BJ (cell line): ENCODE results near the gene GP1BA. TPM values are rescaled to one million over a fixed set of nuclear protein-coding genes. Genes with fewer than 3 reads are reported as not detected.
A peak's percentile ranks its signal among the peaks of the same experiment; 100 is the strongest.

ENCODE experiments used
- CTCF ChIA-PET: fragments of 350-600 bp; formaldehyde crosslinking; extraction: SDS; loops from one replicate; lab custom pipeline; 2021; ENCODE audit warnings: antibody characterized with exemption, inconsistent platforms; lab: Yijun Ruan, JAX
- POLR2A ChIA-PET: fragments of 300-600 bp; sonication (Branson Sonifier 250); formaldehyde crosslinking; extraction: SDS; loops from one replicate; lab custom pipeline; 2021; ENCODE audit warnings: antibody characterized with exemption; lab: Charles Lee
- DNase-seq: peaks from one replicate; pipeline ENCODE4 v3.0.0-alpha.2; 2011; ENCODE audit warnings: low read depth
- H3K27me3 ChIP-seq: 2 replicates; pipeline ENCODE4 v1.6.0; 2011; ENCODE audit warnings: low read length; ENCODE audit not compliant: control insufficient read depth, insufficient read depth
- H3K36me3 ChIP-seq: 2 replicates; pipeline ENCODE4 v1.5.1; 2011; ENCODE audit warnings: low read length; ENCODE audit not compliant: control insufficient read depth, insufficient read depth
- H3K4me3 ChIP-seq: 2 replicates; pipeline ENCODE4 v1.5.1; 2011; ENCODE audit warnings: low read depth, mild to moderate bottlenecking, control low read depth, low read length
- polyA plus RNA-seq: library from polyadenylated mRNA; depleted of rRNA; stranded (reverse); fragments of >200 nt; gene quantifications from 2 replicates; pipeline ENCODE4 v1.2.3, GENCODE V29; 2011
- TF ChIP-seq, protein P1 (sequence below): IDR thresholded peaks from 2 replicates; pipeline ENCODE4 v1.5.1; 2011; ENCODE audit warnings: low read depth, mild to moderate bottlenecking, control low read depth, inconsistent platforms, low read length, moderate library complexity; ENCODE audit not compliant: insufficient read depth

Gene GP1BA
- polyA plus RNA-seq, 1 experiment = not detected

DNA sequence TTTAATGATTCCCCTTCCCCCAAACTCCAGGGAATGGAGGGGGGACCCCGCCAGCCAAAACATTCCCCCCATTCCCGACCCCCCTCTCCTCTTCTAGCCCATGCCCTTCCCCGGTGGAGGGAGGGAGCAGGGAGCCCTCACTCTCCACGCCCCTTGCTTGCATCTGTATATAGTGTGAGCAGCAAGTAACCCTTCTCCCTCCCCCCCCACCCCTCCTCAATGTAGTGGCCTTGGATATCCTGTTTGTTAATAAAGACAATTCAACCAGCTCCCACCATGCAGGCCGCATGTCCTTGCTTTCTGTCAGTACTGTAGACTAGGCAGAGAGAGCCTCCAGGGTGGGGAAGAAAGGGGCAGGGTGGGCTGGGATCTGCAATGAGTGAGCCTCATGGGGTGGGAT, 34.3 kb upstream of the GP1BA start:
- POLR2A ChIA-PET = no interaction called here

DNA sequence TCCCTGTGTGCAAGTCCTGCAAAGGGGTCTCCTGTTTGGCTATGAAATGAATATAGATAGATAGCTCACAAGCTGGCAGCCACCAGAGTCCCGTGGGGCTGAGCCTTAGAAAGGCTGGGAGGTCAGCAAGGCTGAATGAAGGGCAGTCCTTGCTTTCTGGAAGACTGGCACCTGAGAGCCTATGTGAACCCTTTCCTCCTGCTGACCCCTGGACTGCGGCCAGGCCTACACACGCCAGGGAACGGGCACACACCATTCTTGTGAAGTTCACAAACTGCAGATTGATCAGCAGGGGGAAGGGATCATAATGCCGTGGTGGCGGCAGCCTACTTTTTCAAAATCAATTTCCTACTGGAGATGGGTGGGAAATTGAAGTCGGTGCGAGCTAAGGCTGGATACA, 33.7 kb upstream of the GP1BA start:
- DNase-seq = no peak
- Histone ChIP-seq H3K27me3 (no peaks in the 10 kb centered on the region), H3K4me3 (no peak overlapping the region), H3K36me3 (peaks cover 25% of the 10 kb centered on the region)
- ChIA-PET POLR2A (no interaction called here), CTCF (interaction anchor here (1.3 to 3.0 kb wide), 7 partner anchors 10 to 189 kb away, joined by 3 to 21 read pairs (median 6); partner anchors contain the start of genes GLTPD2 and VMO1)
- TF ChIP-seq, protein P1, sequence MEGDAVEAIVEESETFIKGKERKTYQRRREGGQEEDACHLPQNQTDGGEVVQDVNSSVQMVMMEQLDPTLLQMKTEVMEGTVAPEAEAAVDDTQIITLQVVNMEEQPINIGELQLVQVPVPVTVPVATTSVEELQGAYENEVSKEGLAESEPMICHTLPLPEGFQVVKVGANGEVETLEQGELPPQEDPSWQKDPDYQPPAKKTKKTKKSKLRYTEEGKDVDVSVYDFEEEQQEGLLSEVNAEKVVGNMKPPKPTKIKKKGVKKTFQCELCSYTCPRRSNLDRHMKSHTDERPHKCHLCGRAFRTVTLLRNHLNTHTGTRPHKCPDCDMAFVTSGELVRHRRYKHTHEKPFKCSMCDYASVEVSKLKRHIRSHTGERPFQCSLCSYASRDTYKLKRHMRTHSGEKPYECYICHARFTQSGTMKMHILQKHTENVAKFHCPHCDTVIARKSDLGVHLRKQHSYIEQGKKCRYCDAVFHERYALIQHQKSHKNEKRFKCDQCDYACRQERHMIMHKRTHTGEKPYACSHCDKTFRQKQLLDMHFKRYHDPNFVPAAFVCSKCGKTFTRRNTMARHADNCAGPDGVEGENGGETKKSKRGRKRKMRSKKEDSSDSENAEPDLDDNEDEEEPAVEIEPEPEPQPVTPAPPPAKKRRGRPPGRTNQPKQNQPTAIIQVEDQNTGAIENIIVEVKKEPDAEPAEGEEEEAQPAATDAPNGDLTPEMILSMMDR = no peak

More for the DNA sequence above, 34.3 kb upstream of the GP1BA start:
- no peaks in the 10 kb centered on the region for H3K27me3 ChIP-seq
- peaks cover 26% of the 10 kb centered on the region for H3K36me3 ChIP-seq
- TF ChIP-seq, protein P1 = no peak
- DNase-seq = no peak
- CTCF ChIA-PET = interaction anchor here (3.0 kb wide), 1 partner anchor 109 kb away, joined by 21 read pairs; the partner anchor contains the start of gene GLTPD2
- H3K4me3 ChIP-seq = no peak overlapping the region

DNA sequence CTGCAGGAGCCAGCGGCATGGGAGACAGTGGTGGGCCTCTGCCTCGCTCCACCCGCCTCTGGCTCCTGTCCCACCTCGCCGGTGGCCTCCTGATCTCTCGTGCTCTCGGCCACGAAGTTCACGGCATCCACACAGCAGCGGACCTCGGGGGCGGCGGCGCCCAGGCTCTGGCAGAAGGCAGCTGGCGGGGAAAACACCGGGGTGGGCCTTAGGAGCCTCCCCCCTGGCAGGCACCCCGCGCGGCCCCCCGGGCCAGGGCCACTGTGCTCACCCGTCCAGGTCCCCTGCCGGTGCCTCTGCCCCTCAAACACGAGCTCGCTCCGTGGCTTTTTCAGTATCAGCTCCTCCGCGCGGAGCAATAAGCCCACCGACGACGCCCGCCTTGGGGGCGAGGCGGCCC, 33.1 kb upstream of the GP1BA start:
- peak overlapping the region; percentile 59 for H3K4me3 ChIP-seq
- CTCF ChIA-PET = interaction anchor here (0.7 to 3.6 kb wide), 12 partner anchors 10 to 332 kb away, joined by 3 to 21 read pairs (median 6); partner anchors contain the start of genes GLTPD2 and VMO1
- DNase-seq = no peak
- no peaks in the 10 kb centered on the region for H3K27me3 ChIP-seq
- peaks cover 20% of the 10 kb centered on the region for H3K36me3 ChIP-seq
- TF ChIP-seq, protein P1 = no peak
- POLR2A ChIA-PET = no interaction called here

DNA sequence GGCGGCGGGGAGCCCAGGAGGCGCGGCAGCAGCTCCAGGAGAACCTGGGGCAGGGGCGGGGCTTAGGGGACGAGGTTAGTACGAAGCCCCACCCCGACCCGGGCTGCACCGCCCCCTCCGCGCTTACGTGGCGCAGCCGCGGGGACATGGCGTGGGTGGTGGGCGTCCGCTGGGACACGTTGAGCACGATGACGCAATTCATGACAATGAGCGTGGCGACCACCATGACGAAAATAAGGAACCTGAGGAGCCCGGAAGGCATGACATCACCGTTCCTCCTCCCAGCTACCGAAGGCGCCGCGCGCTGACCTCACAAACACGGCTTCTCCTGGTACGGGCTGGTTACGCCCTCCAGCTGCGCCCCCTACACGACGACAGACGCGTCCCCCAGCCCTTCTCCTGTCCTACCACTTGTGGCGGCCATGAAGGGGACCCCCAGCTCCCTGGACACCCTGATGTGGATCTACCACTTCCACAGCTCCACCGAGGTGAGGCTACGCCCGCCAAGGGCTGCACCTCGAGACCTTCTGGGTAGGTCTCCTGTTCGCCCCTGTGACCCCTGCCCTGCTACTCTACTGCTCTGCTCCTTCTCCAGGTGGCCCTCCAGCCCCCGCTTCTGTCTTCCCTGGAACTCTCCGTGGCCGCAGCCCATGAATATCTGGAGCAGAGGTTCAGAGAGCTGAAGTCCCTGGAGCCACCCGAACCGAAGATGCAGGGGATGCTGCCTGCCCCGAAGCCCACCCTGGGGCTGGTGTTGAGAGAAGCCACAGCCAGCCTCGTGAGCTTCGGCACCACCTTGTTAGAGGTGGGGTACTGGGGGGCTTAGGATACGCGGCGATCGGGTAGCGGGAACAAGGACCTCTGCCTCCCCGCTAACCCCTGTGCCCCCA, 32.5 kb upstream of the GP1BA start, which contains the start of gene C17orf107:
C17orf107 (plus strand) TSS at position 196 of the 890 bp plus-strand sequence; CDS start at position 423, 227 bp downstream.
- ChIA-PET CTCF (interaction anchor here (0.7 to 3.6 kb wide), 14 partner anchors 9 to 333 kb away, joined by 3 to 21 read pairs (median 4); partner anchors contain the start of genes GLTPD2 and VMO1), POLR2A (no interaction called here)
- peak within 1 kb of the TSS; percentile 59 for H3K4me3 ChIP-seq

More for the DNA sequence above, 32.5 kb upstream of the GP1BA start, which contains the start of gene C17orf107:
- Histone ChIP-seq H3K36me3 (peaks cover 15% of the 10 kb centered on the region), H3K27me3 (no peaks in the 10 kb centered on the region)
- TF ChIP-seq, protein P1 = no peak
- no peak for DNase-seq
